Brain pericyte (primary cell): ENCODE data around the gene RASGRP4.
"Not testable (repeated sequence)": the region's sequence is repeated elsewhere in the genome, so short reads cannot be mapped to it uniquely, and the experiment has no call there.

ENCODE experiments used
- DNase-seq: peaks from one replicate; pipeline ENCODE4 v3.0.0-alpha.2; 2012; ENCODE audit warnings: low read depth, low spot score

Gene RASGRP4

GRCh38 chr19:38417146-38417543 is 8.9 kb downstream of the RASGRP4 start:
- no peak for DNase-seq

DNA sequence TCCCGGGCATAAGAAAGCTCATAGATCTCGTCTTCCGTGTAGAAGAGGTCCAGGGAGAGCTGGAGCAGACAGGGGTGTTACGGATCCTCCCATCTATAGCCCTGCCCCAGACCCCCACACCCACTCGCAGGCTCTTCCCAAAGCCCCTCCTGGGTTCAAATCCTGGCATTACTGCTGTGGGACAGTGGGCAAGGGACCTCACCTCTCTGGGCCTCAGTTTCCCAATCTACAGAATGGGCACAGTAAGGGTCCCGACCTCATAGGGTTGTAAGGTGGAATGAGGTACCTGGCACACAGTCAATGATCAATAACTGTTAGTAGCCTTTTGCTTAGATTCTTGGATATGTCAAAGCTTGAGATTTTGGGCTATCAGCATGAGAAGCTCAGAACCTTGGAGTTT is 12.6 kb downstream of the RASGRP4 start:
- DNase-seq = no peak

GRCh38 chr19:38412961-38413360 is 13.1 kb downstream of the RASGRP4 start:
- DNase-seq = no peak

GRCh38 chr19:38412491-38412890 is 13.5 kb downstream of the RASGRP4 start:
- DNase-seq = no peak

GRCh38 chr19:38411898-38412297 is 14.1 kb downstream of the RASGRP4 start:
- DNase-seq = not testable (repeated sequence)

GRCh38 chr19:38411041-38411712 is 14.8 kb downstream of the RASGRP4 start:
- DNase-seq = no peak

DNA sequence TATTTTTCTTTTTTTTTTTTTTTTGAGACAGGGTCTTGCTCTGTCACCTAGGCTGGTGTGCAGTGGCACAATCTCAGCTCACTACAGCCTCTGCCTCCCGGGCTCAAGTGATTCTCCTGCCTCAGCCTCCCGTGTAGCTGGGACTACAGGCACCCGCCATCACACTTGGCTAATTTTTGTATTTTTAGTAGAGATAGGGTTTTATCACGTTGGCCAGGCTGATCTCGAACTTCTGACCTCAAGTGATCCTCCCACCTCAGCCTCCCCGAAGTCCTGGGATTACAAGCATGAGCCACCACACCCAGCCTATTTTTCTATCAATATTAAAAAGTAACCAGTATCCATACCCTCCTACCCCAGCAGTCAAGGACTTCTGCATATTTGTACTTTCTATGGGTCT is 15.6 kb downstream of the RASGRP4 start:
- not testable (repeated sequence) for DNase-seq

GRCh38 chr19:38409631-38410133 is 16.3 kb downstream of the RASGRP4 start:
- DNase-seq = no peak

GRCh38 chr19:38405276-38405675 is 20.7 kb downstream of the RASGRP4 start:
- no peak for DNase-seq

GRCh38 chr19:38404858-38405257 is 21.2 kb downstream of the RASGRP4 start:
- no peak for DNase-seq

DNA sequence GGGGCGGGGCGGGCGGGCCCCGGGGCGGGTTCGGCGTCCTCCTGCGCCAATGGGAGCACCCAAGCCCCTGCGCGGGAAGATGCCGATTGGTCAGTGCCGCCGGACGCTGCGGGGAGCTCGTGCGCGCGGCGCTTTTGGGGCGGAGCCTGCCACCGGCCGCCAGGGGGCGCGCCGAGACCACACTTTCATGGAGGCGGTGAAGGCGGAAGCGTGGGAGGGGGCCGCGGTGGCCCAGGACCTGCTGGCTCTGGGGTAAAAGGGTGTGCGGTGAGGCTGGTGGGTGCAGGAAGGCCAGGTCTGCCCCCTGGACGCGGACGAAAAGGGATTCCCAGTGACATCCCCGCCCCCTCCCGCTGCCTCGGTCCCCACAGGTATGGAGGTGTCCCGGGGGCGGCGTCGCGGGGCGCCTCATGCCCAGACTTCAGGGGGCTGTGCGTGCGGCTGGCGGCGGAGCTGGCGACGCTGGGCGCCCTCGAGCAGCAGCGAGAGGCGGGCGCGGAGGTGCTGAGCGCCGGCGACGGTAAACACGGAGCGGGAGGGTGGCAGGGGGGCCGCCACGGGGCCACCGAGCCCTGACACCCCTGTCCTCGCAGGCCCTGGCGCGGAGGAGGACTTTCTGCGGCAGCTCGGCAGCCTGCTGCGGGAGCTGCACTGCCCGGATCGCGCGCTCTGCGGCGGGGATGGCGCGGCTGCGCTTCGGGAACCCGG is 22.9 kb downstream of the RASGRP4 start, which contains the start of gene FAM98C:
Gene FAM98C (plus strand): TSS at position 127 of the 708 bp plus-strand sequence. CDS start 61 bp downstream, at position 188.
- DNase-seq = peak; percentile 88

DNA sequence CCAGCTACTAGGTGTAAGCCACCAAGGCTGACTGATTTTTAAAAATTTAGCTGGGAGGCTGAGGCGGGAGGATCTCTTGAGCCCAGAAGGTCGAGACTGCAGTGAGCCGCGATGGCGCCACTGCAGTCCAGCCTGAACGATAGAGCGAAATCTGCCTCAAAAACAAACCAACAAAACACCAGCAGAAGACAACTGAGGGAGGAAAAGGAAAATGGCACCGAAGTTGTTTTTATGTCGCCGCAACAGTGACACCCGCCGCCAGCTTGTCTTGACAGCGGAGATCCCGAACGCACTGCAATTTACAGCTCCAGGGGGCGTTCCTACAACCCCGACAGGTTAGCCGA is 23.4 kb downstream of the RASGRP4 start:
- no peak for DNase-seq

- no peak for DNase-seq
These were observed 24.9 kb downstream of the RASGRP4 start for GRCh38 chr19:38401148-38401547.

GRCh38 chr19:38400361-38400760 is 25.7 kb downstream of the RASGRP4 start:
- DNase-seq = no peak

GRCh38 chr19:38399537-38399936 is 26.5 kb downstream of the RASGRP4 start:
- DNase-seq = no peak

DNA sequence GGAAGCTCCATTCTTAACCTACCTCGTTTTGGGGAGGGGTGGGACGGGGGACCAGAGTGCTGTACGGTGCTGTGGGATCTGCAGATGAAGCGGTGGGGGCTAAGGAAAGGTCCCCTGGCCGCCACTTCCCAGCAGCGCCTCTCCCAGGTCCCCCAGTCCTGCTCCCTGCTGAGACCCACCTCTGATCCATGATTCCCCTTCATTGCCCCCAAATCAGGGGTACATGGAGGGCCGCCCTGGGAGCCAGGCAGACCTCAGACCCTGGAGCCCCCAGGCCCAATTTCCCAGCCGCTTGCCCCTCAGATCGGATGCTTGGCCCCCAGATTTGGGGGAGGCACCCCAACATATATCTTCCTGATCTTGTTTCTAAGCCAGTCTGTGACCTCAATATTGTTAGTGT is 26.9 kb downstream of the RASGRP4 start:
- no peak for DNase-seq

DNA sequence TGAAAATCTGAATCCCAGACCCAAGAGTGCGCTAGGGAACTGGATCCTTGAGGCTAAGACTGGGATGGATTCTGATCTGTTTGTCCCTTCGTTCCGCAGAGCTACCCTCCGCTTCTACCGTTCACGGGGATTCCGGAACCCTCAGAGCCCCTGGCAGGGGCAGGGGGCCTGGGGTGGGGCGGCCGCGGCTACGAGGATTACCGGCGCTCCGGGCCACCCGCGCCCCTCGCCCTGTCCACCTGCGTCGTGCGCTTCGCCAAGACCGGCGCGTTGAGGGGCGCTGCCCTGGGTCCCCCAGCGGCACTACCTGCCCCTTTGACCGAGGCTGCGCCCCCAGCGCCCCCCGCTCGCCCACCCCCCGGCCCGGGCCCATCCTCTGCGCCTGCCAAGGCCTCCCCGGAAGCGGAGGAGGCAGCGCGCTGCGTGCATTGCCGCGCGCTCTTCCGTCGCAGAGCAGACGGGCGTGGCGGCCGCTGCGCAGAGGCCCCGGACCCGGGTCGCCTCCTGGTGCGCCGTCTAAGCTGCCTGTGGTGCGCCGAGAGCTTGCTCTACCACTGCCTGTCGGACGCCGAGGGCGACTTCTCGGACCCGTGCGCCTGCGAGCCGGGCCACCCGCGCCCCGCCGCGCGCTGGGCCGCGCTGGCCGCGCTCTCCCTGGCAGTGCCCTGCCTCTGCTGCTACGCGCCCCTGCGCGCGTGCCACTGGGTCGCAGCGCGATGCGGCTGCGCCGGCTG is 30.5 kb downstream of the RASGRP4 start:
- DNase-seq = no peak

- DNase-seq = no peak
These were observed 31.5 kb downstream of the RASGRP4 start for GRCh38 chr19:38394488-38394887.

DNA sequence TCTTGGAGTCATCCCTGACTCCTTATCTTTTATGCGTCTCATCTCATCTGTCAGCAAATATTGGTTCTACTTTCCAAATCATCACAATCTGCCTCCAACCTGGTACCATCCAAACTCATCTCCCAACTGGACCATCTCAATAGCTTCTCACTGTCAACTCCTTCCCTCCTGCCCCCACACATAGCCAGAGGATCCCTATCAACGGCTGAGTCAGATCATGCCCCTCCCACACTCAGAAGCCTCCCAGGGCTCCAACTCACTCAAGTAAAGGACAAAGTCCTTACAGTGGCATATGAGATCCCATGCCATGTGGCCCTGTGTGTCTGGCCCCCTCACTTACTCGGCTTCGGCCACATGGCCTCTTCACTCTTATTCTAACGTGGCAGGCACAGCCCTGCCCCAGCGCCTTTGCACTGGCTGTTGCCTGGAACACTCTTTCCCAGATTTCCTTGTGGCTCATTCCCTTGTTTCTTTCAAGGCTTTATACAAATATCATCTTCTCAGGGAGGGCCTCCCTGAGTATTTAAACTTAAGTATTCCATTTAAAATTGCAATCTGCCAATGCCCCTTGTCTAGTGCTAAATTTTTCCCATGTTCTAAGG is 33.2 kb downstream of the RASGRP4 start:
- no peak for DNase-seq

DNA sequence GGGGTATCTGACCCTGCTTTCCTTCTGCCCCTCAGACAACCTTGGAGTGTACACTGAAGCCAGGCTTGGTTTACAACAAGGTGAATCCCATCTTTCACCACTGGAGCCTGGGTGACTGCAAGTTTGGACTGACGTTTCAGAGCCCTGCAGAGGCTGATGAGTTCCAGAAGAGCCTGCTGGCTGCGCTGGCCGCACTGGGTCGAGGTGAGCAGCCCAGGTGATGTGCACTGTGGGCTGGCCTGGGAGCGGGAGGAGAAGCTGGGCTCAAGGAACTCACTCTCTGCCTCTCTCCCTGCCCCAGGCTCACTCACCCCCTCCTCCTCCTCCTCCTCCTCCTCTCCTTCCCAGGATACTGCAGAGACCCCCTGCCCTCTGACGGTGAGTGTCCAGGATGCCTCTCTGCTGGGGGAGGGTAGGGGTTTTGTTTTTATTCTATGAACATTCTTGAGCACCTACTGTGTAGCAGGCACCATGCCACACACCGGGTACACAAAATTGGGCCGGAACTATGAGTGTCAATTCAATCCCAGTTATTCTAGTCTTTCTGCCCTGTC is 34.0 kb downstream of the RASGRP4 start:
- no peak for DNase-seq
